GM18505 (cell line): ENCODE results near the gene MGARP.
A peak's percentile ranks its signal among the peaks of the same experiment; 100 is the strongest.

ENCODE experiments used
- ATAC-seq: cut with Tn5 transposase; IDR thresholded peaks from one replicate; pipeline ENCODE4 v1.9.1; 2021; ENCODE audit not compliant: unreplicated experiment
- POLR2A ChIP-seq: IDR thresholded peaks from 4 replicates; pipeline ENCODE4 v1.6.1; 2011; ENCODE audit warnings: borderline replicate concordance; ENCODE audit not compliant: insufficient read depth, insufficient read length; ENCODE audit errors: extremely low read depth

The MGARP gene

DNA sequence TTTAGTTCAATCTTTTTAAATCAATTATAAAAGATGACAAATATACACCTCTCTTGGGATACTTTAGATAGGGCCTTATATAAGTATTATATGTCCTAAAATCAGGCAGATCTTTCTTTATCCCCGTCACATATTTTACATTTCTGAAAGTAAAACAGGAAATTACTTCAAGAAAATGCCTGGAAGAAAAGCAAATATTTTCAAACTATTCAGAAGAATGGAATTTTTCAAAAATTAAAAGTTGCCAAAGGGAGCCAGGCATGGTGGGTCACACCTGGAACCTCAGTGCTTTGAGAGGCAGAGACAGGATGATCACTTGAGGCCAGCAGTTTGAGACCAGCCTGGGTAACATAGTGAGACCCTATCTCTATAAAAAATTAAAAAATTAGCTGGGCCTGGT lies 34.4 kb downstream of the MGARP start:
- TF ChIP-seq POLR2A = no peak
- ATAC-seq = no peak

- ATAC-seq = no peak
- no peak for TF ChIP-seq POLR2A
Observed at GRCh38 chr4:139243448-139244365, 36.3 kb downstream of the MGARP start.

DNA sequence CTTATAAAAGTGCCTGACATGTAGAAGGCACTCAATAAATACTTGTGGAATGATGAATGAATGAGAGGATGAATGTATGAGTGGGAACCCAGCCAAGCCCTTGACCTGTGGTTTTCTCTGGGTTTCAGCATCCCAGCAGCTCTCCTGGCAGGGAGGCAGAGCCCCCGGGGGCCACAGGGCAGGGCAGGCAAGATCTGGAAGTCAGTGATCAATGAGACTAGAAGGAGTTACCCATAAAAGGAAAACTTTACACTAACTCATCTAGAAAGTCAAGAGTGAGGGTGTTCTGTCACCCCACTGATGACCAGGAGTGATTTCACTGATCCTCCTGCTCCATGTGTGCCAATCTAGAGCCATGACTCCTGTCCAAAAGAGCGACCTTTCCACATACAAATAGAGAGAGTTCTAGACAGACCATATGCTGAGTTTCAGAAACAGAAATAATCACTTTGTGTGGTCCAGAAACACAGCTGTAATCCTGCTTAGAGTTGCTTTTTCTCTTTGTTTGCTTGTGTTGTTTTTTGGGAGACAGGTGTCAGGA lies 37.4 kb downstream of the MGARP start:
- TF ChIP-seq POLR2A = no peak

DNA sequence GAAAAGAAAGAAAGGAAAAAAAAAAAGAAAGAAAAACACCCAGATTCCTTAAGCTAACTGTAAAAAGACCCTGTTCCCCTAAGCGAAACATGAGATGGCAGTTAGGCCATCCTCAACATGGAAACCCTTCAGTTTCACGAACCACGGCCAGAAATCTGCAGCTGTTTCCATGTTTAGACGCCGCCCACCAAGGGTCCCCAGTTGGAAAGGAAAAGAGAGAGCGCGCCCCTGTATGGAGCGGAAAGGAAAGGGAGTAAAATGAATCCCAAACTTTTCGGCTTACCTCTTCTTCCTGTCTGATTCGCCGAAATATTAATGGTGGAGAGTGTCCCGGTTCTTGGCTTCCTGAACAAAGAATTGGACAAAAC lies 38.3 kb downstream of the MGARP start:
- no peak for TF ChIP-seq POLR2A
- ATAC-seq = no peak

More for the DNA sequence above, 37.4 kb downstream of the MGARP start:
- ATAC-seq = no peak

DNA sequence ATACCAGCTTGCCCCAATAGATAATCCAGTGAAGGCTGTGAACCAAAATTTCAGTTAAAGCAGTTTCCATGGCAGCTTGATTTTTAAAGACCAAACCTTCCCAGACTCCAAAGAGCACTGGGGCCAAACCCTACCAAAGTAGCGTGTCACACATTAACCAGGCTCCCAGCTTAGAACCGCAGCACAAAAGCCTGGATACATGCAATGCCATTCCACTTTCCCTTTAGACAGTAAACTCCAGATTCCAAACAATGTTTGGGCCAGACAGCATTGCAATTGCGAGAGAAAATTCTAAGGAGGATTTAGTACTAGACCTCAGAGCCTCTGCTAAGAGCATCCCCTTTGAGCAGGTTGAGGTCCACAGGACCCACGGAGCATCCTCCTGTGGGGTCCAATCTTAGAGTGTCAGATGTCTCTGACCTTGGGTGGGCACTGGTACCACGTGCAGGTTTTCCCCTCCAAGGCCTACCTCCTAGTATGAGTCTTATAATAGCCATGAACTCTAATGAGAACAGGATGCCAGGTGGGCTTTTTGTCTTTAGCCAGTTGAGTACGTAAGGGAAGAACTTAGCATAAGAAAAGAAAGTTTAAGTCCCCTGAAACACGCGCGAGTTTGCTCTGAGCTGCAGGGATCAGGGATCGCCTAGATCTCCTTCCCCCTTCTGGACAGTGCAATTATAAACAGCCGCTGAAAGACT lies 38.8 kb downstream of the MGARP start:
- no peak for ATAC-seq
- no peak for TF ChIP-seq POLR2A

- TF ChIP-seq POLR2A = no peak
Observed at GRCh38 chr4:139239127-139239772, 40.8 kb downstream of the MGARP start.

DNA sequence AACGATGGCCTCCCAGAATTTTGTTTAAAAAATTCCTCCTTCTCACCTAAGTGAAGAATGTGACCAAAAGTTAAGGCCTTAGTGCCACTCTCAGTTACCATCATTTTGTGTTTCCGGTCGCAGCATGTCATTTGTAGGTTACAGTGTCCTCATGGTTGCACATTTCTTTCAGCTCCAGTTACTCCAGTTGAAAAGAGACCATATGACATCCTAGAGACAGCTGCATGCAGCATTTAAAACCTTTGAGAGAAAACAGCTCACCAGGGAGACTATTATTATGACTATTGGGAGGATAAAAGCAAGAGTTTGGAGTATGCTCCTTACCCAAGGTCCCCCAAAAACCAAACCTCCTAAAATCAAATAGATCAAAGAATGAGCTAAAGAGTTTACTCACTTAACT lies 45.8 kb downstream of the MGARP start:
- ATAC-seq = no peak
- TF ChIP-seq POLR2A = no peak

More at GRCh38 chr4:139239127-139239772, 40.8 kb downstream of the MGARP start:
- ATAC-seq = no peak

DNA sequence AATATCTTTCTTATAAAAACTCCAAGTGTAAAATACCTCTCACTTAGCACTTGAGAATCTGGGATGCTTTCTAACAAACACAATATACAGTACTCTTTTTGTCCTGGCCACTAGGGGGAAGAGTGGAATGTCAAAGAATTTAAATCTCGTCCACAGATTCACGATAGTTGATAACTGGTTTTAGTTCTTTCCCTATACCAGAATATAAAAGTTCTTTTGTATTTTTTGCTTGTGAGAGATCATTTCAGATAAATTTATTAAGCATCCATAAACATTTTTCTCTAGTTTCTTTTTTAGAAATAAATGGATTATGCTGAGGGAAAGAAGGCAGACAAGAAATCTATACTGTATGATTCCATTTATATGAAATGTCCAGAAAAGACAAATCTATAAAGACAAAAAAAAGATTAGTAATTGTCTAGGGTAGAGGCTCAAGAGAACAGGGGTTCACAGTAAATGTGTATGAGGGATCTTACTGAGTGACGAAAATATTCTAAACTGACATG lies 50.4 kb downstream of the MGARP start:
- TF ChIP-seq POLR2A = no peak
- no peak for ATAC-seq

- ATAC-seq = peak; percentile 62
- no peak for TF ChIP-seq POLR2A
Observed at GRCh38 chr4:139227729-139228404, 52.2 kb downstream of the MGARP start.

DNA sequence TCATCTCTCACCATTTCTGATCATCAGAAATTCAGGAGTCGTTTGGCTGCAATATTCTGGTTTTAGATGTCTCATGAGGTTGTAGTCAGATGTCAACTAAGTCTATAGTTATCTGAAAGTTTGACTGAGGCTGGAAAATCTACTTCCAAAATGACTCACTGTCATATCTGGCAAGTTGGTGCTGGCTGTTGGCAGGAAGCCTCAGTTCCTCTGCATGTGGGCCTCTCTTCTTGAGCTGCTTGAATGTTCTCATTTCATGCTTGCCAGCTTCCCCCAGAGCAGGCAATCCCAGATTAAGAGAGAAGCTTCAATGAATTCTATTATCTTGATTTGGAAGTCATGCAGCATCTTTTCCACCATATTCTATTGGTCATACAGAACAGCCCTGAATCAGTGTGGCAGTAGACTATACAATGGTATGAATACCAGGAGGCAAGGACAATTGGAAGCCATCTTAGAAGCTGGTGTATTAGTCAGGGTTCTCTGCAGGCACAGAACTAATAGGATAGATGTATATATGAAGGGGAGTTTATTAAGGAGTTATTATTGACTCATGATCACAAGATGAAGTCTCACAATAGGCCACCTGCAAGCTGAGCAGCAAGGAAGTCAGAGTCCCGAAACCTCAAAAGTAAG lies 56.2 kb downstream of the MGARP start:
- no peak for TF ChIP-seq POLR2A
- no peak for ATAC-seq

DNA sequence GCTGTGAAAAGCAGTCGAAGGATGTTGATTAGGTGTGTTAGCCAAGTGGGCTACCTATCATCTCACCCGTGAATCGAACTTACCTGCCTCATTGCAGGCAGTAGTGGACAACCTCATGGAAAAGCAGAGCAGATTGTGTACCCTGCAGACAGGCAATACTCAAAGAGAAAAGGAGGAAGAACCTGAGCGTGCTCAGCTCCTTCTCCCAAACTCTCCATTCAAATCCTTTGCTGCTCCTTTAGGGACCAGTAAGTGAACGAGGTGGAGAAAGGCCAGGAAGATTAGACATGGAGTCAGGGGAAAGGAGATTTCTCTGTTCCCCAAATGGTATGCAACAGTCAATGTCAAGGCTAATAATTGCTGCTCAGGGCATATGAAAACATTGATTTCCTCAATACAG lies 57.8 kb downstream of the MGARP start:
- no peak for ATAC-seq
- TF ChIP-seq POLR2A = no peak

GRCh38 chr4:139221687-139222086 lies 58.3 kb downstream of the MGARP start:
- no peak for TF ChIP-seq POLR2A
- no peak for ATAC-seq

GRCh38 chr4:139219450-139220055 lies 60.5 kb downstream of the MGARP start:
- no peak for TF ChIP-seq POLR2A
- no peak for ATAC-seq
